Activated CD8-positive, alpha-beta T cell treated with anti-CD3 and anti-CD28 coated beads for 36 hours (primary cell): ENCODE measurements around the gene P2RX4. TPM values are rescaled to one million over a fixed set of nuclear protein-coding genes. Genes with fewer than 3 reads are reported as not detected.

Source experiments
- ATAC-seq: fragments of 200-7000 bp; cut with Tn5 transposase; one replicate; pipeline ENCODE4 v1.10.0; 2021; ENCODE audit warnings: mild to moderate bottlenecking, moderate library complexity
- CTCF ChIA-PET: fragments of 350-600 bp; sonication (Branson Sonifier 250); formaldehyde crosslinking; loops from one replicate; lab custom pipeline; 2021; ENCODE audit warnings: antibody characterized with exemption; lab: Charles Lee
- POLR2A ChIA-PET: fragments of 350-600 bp; sonication (Branson Sonifier 250); formaldehyde crosslinking; loops from one replicate; lab custom pipeline; 2021; ENCODE audit warnings: antibody characterized with exemption; lab: Charles Lee
- DNase-seq: peaks from one replicate; pipeline ENCODE4 v3.0.0-alpha.2; 2020
- H3K27ac Mint-ChIP-seq: one replicate; pipeline ENCODE4 v1.8.0; 2021; ENCODE audit warnings: mild to moderate bottlenecking, mixed read lengths
- H3K27me3 Mint-ChIP-seq: one replicate; pipeline ENCODE4 v1.8.0; 2021; ENCODE audit warnings: mixed read lengths
- H3K36me3 Mint-ChIP-seq: one replicate; pipeline ENCODE4 v1.8.0; 2021; ENCODE audit warnings: low read depth, mixed read lengths
- H3K4me1 Mint-ChIP-seq: one replicate; pipeline ENCODE4 v1.8.0; 2021; ENCODE audit warnings: low read depth, mixed read lengths
- H3K4me3 Mint-ChIP-seq: one replicate; pipeline ENCODE4 v1.8.0; 2021; ENCODE audit warnings: mild to moderate bottlenecking, moderate library complexity, mixed read lengths
- H3K9me3 Mint-ChIP-seq: one replicate; pipeline ENCODE4 v1.8.0; 2021; ENCODE audit warnings: mixed read lengths
- CTCF ChIP-seq: fragments of 200-600 bp; IDR thresholded peaks from one replicate; pipeline ENCODE4 v1.8.0; 2022; ENCODE audit warnings: antibody characterized with exemption, mild to moderate bottlenecking
- intact Hi-C: fragments of 100-400 bp; cut with micrococcal nuclease; formaldehyde crosslinking; loops from one replicate; pipeline ENCODE4 v1.10.0; 2022
- total RNA-seq, 2 experiments: library from RNA; stranded (reverse); gene quantifications; one replicate each; pipeline ENCODE4 v1.2.3, GENCODE V29; 2021

Gene P2RX4
- total RNA-seq, 2 experiments from 2014 or later = 12.2 to 15.1 TPM

- Mint-ChIP-seq H3K27me3 (no peaks in the 10 kb centered on the region), H3K4me3 (no peak overlapping the region), H3K36me3 (no peaks in the 10 kb centered on the region), H3K9me3 (no peaks in the 10 kb centered on the region), H3K4me1 (peaks cover 3% of the 10 kb centered on the region), H3K27ac (no peak overlapping the region)
- POLR2A ChIA-PET = interaction anchor here (0.6 to 1.9 kb wide), 2 partner anchors 35 to 57 kb away, joined by 3 to 6 read pairs; partner anchors contain the start of gene P2RX7
- intact Hi-C loops = no loop called here
- no peak for TF ChIP-seq CTCF
- ATAC-seq (no peak), DNase-seq (no peak)
- CTCF ChIA-PET = interaction anchor here (0.9 kb wide), 1 partner anchor 42 kb away, joined by 3 read pairs; no protein-coding TSS in a partner anchor
These were observed 20.8 kb upstream of the P2RX4 start for GRCh38 chr12:121189131-121189530.

- ATAC-seq = no peak
- POLR2A ChIA-PET = interaction anchor here (1.9 kb wide), 1 partner anchor 58 kb away, joined by 6 read pairs; the partner anchor contains the start of gene P2RX7
- intact Hi-C loops = no loop called here
- DNase-seq = no peak
- CTCF ChIA-PET = interaction anchor here (0.9 kb wide), 1 partner anchor 42 kb away, joined by 3 read pairs; no protein-coding TSS in a partner anchor
- H3K9me3 Mint-ChIP-seq = no peaks in the 10 kb centered on the region
- peaks cover 3% of the 10 kb centered on the region for H3K4me1 Mint-ChIP-seq
- no peaks in the 10 kb centered on the region for H3K27me3 Mint-ChIP-seq
- H3K27ac Mint-ChIP-seq = no peak overlapping the region
- H3K36me3 Mint-ChIP-seq = no peaks in the 10 kb centered on the region
- H3K4me3 Mint-ChIP-seq = no peak overlapping the region
- no peak for TF ChIP-seq CTCF
These were observed 20.2 kb upstream of the P2RX4 start for GRCh38 chr12:121189619-121190155.

- POLR2A ChIA-PET = interaction anchor here (1.9 kb wide), 1 partner anchor 59 kb away, joined by 6 read pairs; the partner anchor contains the start of gene P2RX7
These were observed 19.4 kb upstream of the P2RX4 start for GRCh38 chr12:121190523-121191031.

GRCh38 chr12:121191151-121191550 lies 18.8 kb upstream of the P2RX4 start:
- CTCF ChIA-PET = interaction anchor here (1.0 kb wide), 1 partner anchor 814 kb away, joined by 3 read pairs; no protein-coding TSS in a partner anchor
- Mint-ChIP-seq H3K4me3 (no peak overlapping the region), H3K27ac (no peak overlapping the region)

More at GRCh38 chr12:121190523-121191031, 19.4 kb upstream of the P2RX4 start:
- Mint-ChIP-seq H3K4me3 (no peak overlapping the region), H3K36me3 (no peaks in the 10 kb centered on the region), H3K4me1 (peaks cover 3% of the 10 kb centered on the region), H3K27ac (no peak overlapping the region), H3K9me3 (no peaks in the 10 kb centered on the region), H3K27me3 (no peaks in the 10 kb centered on the region)
- TF ChIP-seq CTCF = no peak
- ATAC-seq (no peak), DNase-seq (no peak)
- intact Hi-C loops = no loop called here
- CTCF ChIA-PET = interaction anchor here (1.0 kb wide), 1 partner anchor 814 kb away, joined by 3 read pairs; no protein-coding TSS in a partner anchor

More at GRCh38 chr12:121191151-121191550, 18.8 kb upstream of the P2RX4 start:
- no peaks in the 10 kb centered on the region for H3K27me3 Mint-ChIP-seq
- ATAC-seq = no peak
- POLR2A ChIA-PET = no interaction called here
- intact Hi-C loops = no loop called here
- H3K4me1 Mint-ChIP-seq = peaks cover 3% of the 10 kb centered on the region
- no peaks in the 10 kb centered on the region for H3K36me3 Mint-ChIP-seq
- no peak for TF ChIP-seq CTCF
- no peaks in the 10 kb centered on the region for H3K9me3 Mint-ChIP-seq
- no peak for DNase-seq
